GM19395 (cell line): ENCODE measurements around the gene NDUFAF8.
"Not testable (repeated sequence)": the region's sequence is repeated elsewhere in the genome, so short reads cannot be mapped to it uniquely, and the experiment has no call there.

ENCODE experiments used
- ATAC-seq: cut with Tn5 transposase; IDR thresholded peaks from one replicate; pipeline ENCODE4 v1.9.1; 2021; ENCODE audit warnings: mild to moderate bottlenecking, moderate library complexity; ENCODE audit not compliant: unreplicated experiment

NDUFAF8 gene

GRCh38 chr17:81222906-81223761, 16.0 kb upstream of the NDUFAF8 start, which contains the start of gene CEP131:
Gene CEP131 (minus strand): TSS chr17:81222965. CDS start chr17:81220056, 2,909 bp downstream.
- peak; percentile 91 for ATAC-seq

DNA sequence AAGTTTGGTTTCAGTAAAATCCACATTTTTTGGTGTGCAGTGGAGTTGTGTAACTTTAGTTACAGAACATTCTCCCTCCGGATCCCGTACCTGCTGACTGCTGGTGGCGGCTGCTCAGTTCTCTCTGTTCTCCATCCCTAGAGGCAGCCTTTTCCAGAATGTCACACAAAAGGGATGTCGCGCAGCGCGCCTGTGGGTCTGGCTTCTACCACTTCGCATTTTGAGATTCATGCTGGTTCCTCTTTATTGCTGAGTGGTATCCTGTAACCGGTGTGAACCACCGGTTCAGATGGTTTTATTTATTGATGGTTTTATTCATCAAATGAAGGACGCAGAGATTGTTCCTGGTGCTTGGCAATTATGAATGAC, 15.4 kb upstream of the NDUFAF8 start:
- ATAC-seq: no peak

- not testable (repeated sequence) for ATAC-seq
Observed at GRCh38 chr17:81227630-81228029, 11.5 kb upstream of the NDUFAF8 start.

DNA sequence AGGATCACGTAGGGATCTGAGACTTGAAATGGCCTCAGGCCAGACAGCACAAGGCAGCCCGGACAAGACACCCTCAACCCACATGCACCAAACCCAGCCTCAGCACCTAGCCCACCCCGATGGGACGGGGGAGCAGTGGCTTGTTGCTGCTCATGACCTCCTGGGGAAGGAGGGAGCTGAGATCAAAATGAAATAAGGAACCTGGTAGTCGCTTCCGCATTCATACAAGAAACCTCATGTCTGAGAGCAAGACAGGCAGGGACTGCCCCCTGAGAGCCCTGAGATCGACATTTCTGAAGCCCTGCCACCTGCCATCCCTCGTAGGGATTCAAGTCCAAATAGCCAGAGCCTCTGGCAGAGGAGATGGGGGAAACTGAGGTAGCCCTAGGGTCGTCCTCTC, 10.7 kb upstream of the NDUFAF8 start:
- no peak for ATAC-seq

- no peak for ATAC-seq
Observed at GRCh38 chr17:81228834-81229665, 10.1 kb upstream of the NDUFAF8 start.

GRCh38 chr17:81229666-81229920, 9.5 kb upstream of the NDUFAF8 start:
- no peak for ATAC-seq

DNA sequence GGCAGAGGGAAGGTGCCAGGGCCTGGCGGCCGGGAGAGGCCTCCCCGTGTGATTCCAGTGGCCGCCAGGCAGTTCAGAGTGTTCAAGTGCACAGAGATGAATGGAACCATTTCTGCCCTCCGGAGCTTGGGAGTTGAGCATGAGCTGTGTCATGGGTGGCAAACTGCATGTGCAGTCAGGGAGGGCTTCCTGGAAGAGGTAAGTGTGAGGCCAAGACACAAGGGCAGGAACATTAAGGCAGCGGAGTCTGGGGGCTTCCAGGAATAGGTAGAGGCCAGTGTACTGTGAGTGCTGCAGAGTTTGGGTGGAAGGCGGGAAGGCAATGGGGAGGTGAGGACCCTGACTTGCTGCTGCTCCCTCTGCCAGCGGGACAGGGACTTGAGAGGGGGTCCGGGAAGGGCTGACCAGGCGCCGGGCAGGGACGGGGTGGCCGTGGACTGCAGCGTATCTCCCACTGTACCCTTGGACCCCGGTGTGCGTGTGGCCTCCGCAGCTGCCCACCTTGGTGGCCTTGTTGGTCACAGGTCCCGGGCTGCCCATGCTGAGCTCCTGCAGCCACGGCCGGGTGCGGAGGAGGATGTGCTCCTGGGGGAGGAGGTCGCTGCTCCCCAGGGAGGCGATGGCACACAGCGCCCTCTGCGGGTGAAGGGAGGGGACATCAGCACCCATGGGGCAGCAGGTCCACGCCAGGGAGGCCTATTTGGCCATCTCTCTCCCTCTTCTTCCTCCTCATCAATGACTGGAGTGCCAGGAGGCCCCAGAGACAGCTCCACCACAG, 8.9 kb upstream of the NDUFAF8 start:
- no peak for ATAC-seq

DNA sequence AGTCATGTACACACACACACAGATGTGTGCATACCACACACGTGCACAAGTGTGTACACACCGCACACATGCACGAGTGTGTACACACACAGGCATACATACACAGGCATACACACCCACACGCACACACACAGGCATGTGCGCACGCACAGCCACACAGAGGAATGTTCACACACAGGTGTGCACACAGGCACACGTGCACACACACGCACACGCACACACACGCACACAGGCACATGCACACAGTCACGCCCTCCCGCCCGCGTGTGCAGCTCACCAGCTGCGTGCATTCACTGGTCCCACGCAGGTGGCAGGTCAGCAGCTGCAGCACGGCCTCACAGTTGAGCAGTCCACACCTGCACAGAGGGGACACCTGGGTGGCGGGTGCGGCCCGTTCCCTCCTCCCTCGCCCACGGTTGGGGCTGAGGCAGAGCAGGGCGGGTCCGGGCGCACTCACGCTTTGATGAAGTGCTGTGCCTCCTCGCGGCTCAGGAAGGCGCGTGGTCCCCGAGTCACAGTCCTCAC, 7.9 kb upstream of the NDUFAF8 start:
- ATAC-seq: no peak

DNA sequence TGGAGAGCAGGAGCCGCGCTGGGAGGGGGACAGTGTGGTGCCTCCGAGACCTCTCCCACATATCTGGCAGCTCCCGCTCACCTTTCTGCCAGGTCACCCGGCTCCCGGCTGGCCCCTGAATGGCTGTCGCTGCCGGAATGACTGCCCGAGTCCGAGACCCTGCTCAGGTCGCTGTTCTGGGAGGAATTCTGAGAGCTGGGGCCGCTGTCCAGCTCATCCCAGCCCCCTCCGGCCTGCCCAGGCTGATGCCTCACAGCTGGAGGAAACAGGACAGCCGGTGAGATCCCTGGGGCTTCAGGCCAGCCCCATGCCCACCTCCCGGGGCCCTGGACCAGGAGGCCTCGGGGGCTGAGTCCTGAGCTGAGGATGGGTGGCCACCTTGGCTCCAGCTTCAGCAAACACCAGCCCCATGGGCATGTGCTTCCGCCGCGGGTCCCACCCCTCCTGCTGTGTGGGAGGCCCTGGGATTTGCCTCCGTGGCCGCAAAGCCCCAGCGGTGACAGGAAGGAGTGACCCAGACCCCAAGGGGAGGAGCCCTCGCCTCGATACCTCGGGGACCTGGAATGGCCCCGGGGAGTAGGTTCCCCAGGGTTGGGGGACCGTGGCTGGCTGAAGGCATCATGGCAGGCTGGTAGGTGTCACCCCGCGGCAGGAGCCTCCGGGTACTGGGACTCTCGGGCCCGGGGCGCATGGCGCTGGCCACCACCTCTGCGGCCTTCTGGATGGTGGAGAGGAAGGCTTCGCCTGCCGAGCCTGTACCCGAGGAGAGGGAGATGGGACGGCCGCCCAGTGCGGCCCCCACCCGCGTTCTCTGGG, 7.1 kb upstream of the NDUFAF8 start:
- no peak for ATAC-seq

GRCh38 chr17:81232616-81233241, 6.4 kb upstream of the NDUFAF8 start:
- no peak for ATAC-seq

- ATAC-seq: no peak
Observed at GRCh38 chr17:81233316-81233715, 5.8 kb upstream of the NDUFAF8 start.

GRCh38 chr17:81233811-81234505, 5.2 kb upstream of the NDUFAF8 start:
- ATAC-seq: no peak

GRCh38 chr17:81234506-81234855, 4.6 kb upstream of the NDUFAF8 start:
- ATAC-seq: no peak

DNA sequence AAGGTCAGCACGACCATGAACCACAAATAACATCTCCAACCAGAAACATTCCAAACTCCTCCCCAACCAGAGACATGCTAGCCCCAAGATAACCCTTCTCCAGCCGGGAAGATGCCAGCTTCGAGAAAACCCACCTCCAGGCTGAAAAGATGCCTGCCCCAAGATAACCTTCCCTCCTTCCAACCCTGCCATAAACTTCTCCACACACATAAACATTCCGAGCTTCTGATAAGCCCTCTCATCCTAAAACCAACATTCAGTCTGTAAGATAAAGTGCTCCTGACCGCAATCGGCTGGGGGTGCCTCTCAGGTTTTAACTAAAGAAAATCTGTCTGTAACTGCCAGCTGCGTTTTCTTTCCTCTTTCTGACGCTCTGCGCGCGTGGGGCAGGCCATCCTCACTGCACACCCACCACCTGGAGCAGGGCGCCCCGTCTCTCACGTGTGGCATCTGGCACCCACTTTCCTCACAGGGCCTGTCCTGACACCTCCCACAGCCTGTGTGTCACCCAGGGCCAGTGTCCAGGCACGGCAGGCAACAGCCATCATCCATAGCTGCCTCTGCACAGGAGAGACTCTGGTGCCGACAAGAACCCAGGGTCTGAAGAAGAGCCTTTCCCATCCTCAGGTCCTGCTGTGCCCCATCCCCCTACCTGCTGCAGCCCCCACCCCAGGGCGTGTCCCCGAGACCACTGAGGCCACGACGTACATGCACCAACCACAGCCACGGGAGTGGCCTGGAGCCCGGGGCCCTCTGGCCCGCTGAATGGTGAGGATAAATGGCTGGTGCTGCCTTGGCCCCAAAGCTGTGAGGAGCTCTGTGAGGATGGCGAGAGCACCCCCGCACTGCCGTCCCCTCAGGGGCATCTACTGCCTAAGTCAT, 3.9 kb upstream of the NDUFAF8 start:
- ATAC-seq: no peak

DNA sequence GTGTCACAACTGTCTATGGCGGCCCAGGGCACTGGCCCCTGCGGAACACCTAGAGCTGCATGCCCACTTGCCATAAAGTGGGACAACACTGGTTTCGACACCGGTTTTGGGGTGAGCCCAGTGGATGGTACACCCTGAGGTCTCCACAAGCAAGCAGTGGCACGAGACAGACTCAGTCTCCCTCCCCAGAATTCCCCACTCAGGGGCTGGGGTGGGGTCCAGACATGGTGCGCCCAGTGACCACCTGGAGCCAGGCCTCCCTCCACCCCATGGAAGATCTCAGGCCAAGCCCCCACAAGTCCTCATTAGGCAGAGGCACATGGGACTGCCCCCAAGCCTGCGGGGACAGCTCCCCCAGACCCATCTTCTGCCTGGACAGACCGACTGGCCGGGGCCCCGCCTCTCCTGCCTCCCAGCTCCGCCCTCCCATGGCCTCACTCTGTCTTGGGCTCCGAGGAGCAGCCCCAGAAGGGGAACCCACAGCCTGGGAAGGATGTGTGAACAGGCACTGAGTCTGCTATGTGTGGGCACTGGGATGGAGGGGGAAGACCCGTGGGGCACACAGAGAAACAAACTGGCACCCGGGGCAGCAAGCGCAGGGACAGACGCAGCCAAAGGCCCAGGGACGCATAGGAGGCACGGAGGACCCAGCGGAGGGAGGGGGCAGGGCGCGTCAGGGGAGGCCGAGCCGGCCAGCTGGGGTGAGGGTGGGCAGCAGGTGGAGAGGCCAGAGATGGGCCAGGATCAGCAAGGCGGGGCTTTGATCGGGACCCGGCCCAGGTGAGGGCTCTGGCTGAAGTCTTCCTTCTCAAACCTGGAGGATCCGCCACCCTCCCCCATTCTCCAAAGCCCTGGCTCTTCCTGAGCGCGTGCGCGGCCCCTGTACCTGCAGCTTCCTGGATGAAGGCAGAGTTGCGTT, 3.0 kb upstream of the NDUFAF8 start:
- no peak for ATAC-seq

DNA sequence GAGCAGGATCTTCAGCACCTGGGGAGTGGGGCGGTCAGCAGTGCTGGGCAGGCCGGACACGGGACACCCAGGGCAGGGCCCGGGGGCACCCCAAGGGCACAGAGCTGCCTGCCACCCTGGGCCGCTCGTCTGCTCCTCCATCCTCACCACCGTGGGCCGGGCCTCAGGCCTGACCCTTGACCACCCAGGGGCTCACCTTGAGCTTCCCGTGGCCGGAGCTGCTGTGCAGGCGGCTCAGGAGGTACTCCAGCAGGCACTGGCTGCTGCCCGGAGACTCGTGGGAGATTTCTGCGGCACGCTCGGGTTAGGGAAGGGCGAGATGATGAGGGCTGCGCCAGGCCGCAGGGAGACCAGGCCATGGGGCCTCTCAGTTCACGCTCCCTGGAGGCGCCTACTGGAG, 2.3 kb upstream of the NDUFAF8 start:
- ATAC-seq: no peak
